NCI-H2029 treated with DMSO at 0.1 percent for 48 hours (cell line): ENCODE measurements around the gene KLHDC7B.
"Not testable (repeated sequence)": the region's sequence is repeated elsewhere in the genome, so short reads cannot be mapped to it uniquely, and the experiment has no call there.

Experiments used
- DNase-seq: peaks from one replicate; lab custom pipeline; 2025; lab: John Stamatoyannopoulos, UW

Gene KLHDC7B

GRCh38 chr22:50517495-50518260, 28.0 kb upstream of the KLHDC7B start:
- DNase-seq, result no peak

- no peak for DNase-seq
These were observed 27.1 kb upstream of the KLHDC7B start for GRCh38 chr22:50518606-50519005.

GRCh38 chr22:50519151-50519550, 26.5 kb upstream of the KLHDC7B start:
- no peak for DNase-seq

- DNase-seq, result not testable (repeated sequence)
These were observed 25.5 kb upstream of the KLHDC7B start for GRCh38 chr22:50520184-50520583.

DNA sequence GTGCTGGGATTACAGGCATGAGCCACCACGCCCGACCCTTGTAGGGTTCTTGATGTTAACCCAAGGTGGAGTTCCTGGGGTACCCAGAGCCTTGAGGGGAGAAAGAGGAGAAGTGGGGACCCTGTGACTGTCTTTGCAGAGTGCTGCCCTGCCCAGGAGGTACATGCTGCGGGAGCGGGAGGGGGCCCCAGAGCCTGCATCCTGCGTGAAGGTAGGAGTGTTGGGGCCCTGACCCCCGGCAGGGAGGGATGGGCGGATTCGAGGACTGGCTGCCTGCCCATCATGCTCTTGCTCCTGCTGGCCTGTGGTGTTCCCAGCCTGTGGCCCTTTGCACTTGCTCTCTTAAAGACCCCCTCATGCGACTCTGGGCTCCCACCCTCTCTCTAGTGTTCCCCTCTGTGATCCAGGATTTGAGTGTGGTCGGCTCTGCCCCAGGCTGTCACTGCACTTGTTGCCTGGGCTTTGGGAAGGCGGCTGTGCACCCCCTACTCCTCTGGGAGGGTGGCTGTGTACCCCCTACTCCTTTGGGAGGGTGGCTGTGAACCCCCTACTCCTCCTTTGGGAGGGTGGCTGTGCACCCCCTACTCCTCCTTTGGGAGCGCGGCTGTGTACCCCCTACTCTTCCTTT, 24.8 kb upstream of the KLHDC7B start:
- DNase-seq, result no peak

DNA sequence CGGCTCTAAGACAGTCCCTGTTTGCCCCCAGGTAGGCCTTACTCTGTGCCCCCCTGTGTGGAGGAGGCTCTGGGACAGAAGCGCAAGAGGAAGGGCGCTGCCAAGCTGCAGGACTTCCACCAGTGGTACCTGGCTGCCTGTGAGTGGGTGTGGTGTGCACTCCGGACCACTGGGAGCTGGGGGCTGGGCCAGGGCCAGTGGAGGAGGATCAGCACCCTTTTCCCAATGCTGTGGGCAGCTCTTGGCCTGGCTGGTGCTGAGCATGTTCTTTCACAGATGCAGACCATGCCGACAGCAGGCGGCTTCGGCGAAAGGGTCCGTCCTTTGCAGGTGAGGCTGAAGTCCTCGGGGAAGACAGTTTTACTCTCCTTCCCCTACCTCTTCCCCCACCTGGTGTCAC, 24.0 kb upstream of the KLHDC7B start:
- no peak for DNase-seq

GRCh38 chr22:50522208-50522805, 23.4 kb upstream of the KLHDC7B start:
- no peak for DNase-seq

DNA sequence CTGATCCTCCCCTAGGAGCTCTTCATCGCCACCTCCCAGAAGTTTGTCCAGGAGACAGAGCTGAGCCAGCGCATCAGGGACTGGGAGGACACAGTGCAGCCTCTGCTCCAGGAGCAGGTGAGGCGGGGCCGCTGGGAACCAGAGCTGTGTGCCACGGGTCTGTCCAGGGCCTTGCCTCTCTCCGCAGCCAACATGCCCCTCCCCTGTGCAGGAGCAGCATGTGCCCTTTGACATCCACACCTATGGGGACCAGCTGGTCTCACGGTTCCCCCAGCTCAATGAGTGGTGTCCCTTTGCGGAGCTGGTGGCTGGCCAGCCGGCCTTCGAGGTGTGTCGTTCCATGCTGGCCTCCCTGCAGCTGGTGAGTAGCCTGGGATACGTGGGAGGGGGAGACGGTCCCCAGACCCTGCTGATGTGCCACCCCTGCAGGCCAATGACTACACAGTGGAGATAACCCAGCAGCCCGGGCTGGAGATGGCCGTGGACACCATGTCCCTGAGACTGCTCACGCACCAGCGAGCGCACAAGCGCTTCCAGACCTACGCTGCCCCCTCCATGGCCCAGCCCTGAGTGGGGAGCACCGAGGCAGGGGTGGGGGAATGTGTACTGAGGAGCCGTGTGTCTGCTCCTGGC, 22.8 kb upstream of the KLHDC7B start:
- DNase-seq, result no peak

GRCh38 chr22:50523458-50523805, 22.3 kb upstream of the KLHDC7B start:
- no peak for DNase-seq

GRCh38 chr22:50523806-50524675, 21.7 kb upstream of the KLHDC7B start:
- no peak for DNase-seq

- DNase-seq, result no peak
These were observed 21.0 kb upstream of the KLHDC7B start for GRCh38 chr22:50524676-50525103.

DNA sequence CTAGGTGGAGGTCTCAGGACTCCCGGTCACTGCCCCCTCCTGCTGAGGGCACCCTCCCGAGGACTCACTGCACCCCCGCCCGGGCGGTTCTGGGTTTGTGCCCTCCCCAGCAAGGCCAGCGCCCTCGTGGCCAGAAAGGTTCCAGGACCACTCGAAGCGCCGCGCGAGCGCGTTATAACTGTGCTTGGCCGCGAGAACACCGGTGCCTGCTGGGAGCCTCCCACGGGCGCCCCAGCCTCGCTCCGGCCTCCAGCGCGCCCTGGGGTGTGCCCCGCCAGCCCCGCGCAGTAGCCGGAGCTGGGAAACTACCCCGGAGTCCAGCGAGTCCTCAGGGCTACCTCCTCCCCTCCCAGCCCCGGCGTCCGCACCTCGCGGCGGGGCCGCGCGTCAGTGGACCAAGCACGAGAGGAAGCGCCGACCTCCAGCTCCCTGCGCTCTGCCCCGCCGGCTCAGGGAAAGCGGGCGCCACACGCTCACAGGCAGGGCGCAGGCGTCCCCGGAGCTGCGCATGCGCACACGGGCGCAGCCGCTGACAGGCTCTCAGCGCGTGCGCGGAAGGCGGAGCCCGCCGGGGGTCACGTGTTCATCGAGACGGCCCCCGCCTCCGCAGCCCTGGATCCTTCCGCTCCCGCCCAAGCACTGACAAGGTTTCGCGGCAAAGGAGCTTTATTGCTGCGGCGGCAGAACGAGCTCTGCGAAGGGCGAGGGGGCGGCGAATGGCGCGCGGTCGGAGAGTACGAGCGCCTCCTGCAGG, 20.4 kb upstream of the KLHDC7B start, which contains the start of gene SCO2:
Gene SCO2, minus strand, starts transcription at position 495 of the 754 bp plus-strand sequence. CDS start 1,187 bp downstream, outside the sequence.
- DNase-seq, result peak; percentile 53

- DNase-seq, result no peak
These were observed 19.9 kb upstream of the KLHDC7B start for GRCh38 chr22:50525858-50526107.

- no peak for DNase-seq
These were observed 19.4 kb upstream of the KLHDC7B start for GRCh38 chr22:50526108-50526833.

DNA sequence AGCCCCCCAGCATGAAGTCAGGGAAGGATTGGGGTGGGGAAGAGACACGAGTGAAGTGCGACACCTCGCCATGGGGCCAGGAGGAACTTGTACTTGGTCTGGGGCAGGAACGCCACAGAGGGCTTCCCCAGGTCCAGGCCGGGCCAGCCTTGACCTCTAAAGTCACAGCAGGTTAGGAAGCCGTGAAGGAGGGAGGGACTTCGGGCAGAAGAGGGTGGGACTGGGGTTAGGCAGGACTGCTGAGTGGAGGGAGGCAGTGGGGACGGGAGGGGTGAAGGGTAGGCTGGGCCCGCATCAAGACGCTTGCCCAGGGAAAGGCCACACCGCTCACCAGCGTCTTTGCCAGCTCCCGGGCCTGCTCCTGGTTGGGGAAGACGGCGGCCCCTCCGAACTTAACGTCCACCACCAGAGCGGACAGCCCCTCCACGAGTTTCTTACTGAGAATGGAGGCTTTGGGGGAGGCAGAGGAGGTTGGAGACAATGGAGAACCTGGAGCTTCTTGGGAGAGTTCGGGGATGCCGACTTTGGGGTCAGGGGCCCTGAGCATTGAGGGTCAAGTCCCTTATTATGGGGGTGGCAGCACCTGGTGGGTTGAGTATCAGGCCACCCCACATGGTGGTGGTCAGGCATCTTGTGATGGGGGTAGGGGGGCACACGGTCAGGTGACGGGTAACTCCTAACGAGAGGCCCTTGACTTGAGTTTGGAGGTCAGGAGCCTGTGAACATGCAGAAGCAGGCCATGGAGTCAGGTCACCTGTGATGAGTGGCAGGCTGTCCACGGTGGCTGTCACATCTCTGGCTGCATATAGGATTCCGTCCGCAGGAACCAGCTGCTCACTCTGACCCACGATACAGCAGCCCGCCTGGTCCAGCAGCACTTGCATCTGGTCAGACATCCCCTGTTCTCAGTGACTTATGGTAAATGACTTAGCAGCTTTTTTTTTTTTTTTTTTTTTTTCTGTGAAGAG, 18.6 kb upstream of the KLHDC7B start:
- no peak for DNase-seq

GRCh38 chr22:50527921-50528681, 17.6 kb upstream of the KLHDC7B start:
- DNase-seq, result no peak

DNA sequence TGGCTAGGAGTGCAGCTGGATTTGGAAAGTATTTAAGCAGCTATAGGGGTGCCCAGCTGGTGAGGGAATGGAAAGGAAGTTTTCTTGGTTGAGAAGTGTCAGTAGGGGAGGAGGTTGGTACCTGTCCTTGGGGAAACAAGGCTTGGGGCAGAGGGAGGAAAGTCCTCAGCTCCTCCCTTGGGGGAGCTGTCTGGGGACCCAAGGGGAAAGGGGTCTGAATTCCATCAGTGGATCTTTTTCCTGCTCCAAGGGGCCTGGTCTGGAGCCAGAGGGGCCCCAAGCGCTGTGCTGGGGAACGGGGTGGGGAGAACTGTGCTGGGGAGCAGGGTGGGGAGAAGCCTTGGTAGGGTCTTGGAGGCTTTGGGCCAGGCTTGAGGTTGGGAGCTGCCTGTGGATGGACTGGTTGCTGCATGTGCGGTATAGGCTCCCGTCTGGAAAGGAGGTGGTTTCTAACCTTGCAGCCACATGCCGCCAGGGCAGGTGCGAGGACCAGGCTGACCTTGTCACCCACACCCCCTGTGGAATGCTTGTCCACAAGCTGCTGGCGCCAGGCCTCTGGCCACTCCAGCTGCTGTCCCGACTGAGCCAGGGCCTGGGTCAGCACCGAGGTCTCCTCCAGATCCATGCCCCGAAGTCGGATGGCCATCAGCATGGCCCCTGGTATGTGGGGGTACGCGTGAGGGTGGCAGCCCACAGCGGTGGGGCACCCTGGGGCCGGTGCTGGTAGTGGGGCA, 16.9 kb upstream of the KLHDC7B start:
- no peak for DNase-seq

DNA sequence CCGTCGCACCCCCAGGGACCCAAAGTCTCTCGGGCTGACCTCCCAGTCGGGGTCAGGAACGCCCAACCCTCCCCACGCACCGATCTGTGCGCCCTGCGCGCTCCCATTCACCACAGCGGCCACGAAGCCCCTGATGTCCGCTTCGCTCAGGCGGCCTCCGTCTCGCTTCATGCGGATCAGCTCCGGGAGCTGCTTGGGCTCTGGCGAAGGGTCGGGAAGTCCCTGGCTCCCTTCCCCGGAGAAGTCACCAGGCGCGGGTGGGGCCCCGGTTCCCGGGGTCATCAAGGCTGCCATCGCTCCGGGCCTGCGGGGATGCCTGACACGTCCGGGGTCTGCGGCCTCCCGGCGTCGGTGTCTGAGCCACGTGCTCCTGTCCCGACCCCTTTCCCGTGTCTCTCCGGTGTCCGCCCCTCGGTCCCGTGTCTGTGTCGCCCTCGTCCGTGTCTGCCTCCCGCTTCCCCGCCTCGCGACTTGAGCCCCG, 16.2 kb upstream of the KLHDC7B start:
- no peak for DNase-seq
